Measurements from ENCODE around the gene CSGALNACT2.

Gene CSGALNACT2

GRCh38 chr10:43106256-43107091 is 31.8 kb upstream of the CSGALNACT2 start:
- TF ChIP-seq CTCF (IDR thresholded peaks at IDR 0.05; ENCODE audit: borderline replicate concordance, control extremely low read depth, extremely low read depth, insufficient read depth, missing control alignments), result no peak
- DNase-seq (ENCODE audit: low spot score), result no peak
- in situ Hi-C loops (cut with MboI; ENCODE audit: low sequenced_read_pairs, unreplicated experiment), result no loop called here

GRCh38 chr10:43108951-43109350 is 29.3 kb upstream of the CSGALNACT2 start:
- no peak for DNase-seq (ENCODE audit: low spot score)
- in situ Hi-C loops (cut with MboI; ENCODE audit: low sequenced_read_pairs, unreplicated experiment), result no loop called here
- TF ChIP-seq CTCF (IDR thresholded peaks at IDR 0.05; ENCODE audit: borderline replicate concordance, control extremely low read depth, extremely low read depth, insufficient read depth, missing control alignments), result no peak

GRCh38 chr10:43109671-43110249 is 28.5 kb upstream of the CSGALNACT2 start:
- no peak for TF ChIP-seq CTCF (IDR thresholded peaks at IDR 0.05; ENCODE audit: borderline replicate concordance, control extremely low read depth, extremely low read depth, insufficient read depth, missing control alignments)
- DNase-seq (ENCODE audit: low spot score), result no peak
- in situ Hi-C loops (cut with MboI; ENCODE audit: low sequenced_read_pairs, unreplicated experiment), result no loop called here

GRCh38 chr10:43110338-43111071 is 27.7 kb upstream of the CSGALNACT2 start:
- DNase-seq (ENCODE audit: low spot score), result no peak
- in situ Hi-C loops (cut with MboI; ENCODE audit: low sequenced_read_pairs, unreplicated experiment), result no loop called here
- no peak for TF ChIP-seq CTCF (IDR thresholded peaks at IDR 0.05; ENCODE audit: borderline replicate concordance, control extremely low read depth, extremely low read depth, insufficient read depth, missing control alignments)

- in situ Hi-C loops (cut with MboI; ENCODE audit: low sequenced_read_pairs, unreplicated experiment), result no loop called here
- DNase-seq (ENCODE audit: low spot score), result no peak
- no peak for TF ChIP-seq CTCF (IDR thresholded peaks at IDR 0.05; ENCODE audit: borderline replicate concordance, control extremely low read depth, extremely low read depth, insufficient read depth, missing control alignments)
Measured at GRCh38 chr10:43111101-43111500, 27.1 kb upstream of the CSGALNACT2 start.

GRCh38 chr10:43111921-43112607 is 26.2 kb upstream of the CSGALNACT2 start:
- DNase-seq (ENCODE audit: low spot score), result no peak
- in situ Hi-C loops (cut with MboI; ENCODE audit: low sequenced_read_pairs, unreplicated experiment), result no loop called here
- TF ChIP-seq CTCF (IDR thresholded peaks at IDR 0.05; ENCODE audit: borderline replicate concordance, control extremely low read depth, extremely low read depth, insufficient read depth, missing control alignments), result no peak
